ENCODE results near the gene PLA2G4F. TPM values are rescaled to one million over a fixed set of nuclear protein-coding genes. Genes with fewer than 3 reads are reported as not detected.
"Not testable (repeated sequence)": the region's sequence is repeated elsewhere in the genome, so short reads cannot be mapped to it uniquely, and the experiment has no call there.

The PLA2G4F gene
- polyA plus RNA-seq, 12 donors = 0.05 to 15.3 (median 0.26) TPM; not detected in 3

DNA sequence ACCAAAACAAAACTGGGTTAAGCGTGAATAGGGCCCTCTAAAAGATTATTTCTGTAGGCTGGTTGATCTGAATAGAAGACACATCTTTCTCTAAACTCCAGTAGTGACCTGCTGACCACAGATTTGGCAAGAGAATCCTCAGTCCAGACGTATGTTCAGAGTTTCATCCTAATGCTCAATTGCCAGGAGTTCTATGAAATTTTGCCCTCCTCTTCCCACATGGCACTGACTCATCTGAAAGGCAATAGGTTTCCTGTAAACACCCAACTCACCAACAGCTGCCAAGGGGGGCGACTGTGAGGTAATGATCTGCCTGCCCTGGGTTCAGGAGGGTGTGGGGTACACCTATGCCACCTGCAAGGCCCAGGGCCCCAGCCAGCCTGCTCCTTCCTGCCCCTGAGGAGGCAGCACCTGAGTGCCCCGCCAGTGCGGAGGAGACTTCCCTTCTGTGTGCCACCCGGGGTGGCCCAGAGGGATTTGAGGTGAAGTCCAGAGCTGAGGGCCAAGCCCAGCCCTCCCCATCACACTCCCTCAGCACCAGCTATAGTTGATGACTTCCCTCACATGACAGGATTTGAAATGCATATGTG lies 53.7 kb downstream of the PLA2G4F start:
- no peak for DNase-seq

DNA sequence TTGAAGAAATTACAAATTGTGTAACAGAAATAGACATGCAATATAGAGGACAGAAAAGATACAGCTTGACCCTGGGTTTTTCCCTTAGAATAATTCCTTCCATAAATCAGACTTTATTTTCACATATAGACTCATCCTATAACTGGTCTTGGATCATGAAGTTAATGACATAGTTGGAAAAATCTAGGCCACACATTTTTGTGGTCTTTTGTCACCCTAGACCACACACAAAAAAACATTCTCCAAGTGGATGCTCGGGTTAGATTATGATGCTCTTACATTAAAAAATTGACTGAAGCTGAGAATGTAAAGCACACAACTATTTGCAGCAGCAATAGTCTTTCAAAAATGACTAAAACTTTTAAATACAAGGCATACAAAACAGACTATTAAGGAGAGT lies 54.6 kb downstream of the PLA2G4F start:
- DNase-seq = no peak

GRCh38 chr15:42100021-42100800 lies 56.2 kb downstream of the PLA2G4F start:
- DNase-seq = no peak

DNA sequence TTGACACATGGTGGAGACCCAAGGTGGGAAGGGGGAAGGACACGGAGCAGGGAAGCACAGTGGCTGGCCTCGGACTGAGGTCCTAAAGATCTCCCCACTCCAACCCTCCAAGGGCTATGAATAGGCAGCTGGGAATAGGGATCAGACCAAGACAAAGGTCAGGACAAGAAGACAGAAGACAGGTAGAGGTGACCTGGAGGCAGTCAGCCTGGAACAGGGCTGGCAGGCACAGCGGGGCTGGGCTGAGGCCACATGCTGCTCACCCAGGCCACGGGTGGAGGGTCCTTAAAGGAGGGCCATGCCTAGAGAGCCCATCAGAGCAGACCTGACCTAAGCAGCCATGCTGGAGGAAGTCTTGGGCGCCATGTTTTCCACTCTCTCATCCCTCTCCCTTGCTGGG lies 59.4 kb downstream of the PLA2G4F start:
- DNase-seq = no peak

GRCh38 chr15:42094512-42094963 lies 61.9 kb downstream of the PLA2G4F start, which contains the start of gene PLA2G4D:
Gene PLA2G4D, minus strand, starts transcription at chr15:42094562. Its CDS starts 103 bp downstream, at chr15:42094459.
- no peak for DNase-seq

DNA sequence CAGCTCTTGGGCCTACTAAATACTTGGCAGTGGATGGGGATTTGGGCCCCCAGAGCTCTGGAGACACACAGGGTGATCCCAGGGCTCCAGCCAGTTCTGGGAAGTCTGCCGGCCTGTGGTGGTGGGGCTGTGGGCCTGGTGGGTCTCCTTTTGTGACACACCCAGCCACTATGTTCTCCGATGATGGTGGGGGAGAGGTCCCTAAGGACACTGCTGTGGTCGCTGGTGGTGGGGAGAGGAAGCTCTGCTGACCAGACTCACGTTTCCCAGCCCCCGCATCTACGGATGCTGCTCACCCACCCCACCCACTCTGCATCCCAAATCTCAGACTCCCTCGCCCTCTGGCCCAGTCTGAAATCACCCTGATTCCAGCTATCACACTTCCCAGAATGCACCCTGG lies 62.5 kb downstream of the PLA2G4F start:
- no peak for DNase-seq

DNA sequence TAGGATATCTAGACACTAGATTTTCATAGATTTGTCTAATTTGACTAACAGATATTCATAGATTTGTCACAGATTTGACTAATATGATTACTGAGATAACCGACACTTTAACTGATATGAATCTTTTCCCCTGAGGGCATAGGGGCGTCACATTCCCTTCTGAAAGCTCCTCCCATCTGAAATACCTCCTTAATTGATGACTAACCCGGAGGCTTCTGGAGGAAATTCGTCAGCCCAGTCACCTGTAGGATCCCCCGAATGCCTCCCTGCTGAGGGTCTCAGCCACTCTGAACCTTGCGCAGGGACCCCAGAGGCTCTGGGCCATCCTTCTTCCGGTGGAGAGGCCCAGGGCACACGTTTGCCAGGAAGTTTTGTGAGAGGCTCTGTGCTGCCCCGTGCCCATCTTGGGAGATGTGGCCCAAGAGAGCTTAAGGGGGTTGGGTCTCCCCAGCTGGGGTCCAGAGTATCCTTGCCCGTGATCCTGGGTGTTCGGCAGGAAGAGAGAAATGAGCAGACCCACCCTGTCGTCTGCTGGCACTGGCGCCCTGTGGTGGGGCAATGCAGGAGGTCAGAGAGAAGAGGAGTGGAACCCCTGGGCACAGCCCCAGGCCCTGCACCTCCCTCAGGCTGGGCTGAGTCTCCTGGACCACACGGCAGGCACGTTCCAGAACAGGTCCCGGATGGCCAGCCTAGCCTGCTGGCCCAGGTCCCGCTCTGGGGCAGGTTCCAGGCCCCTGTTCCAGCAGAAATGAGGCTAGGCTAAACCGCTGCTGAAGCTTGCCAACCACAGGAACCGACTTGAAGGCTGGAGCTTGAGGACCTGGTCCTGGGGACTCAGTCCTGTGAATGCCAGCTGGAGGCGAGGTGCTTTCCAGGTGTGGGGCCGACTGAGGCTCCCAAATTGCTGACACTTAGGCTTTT lies 63.8 kb downstream of the PLA2G4F start:
- DNase-seq = peak; percentile 41

DNA sequence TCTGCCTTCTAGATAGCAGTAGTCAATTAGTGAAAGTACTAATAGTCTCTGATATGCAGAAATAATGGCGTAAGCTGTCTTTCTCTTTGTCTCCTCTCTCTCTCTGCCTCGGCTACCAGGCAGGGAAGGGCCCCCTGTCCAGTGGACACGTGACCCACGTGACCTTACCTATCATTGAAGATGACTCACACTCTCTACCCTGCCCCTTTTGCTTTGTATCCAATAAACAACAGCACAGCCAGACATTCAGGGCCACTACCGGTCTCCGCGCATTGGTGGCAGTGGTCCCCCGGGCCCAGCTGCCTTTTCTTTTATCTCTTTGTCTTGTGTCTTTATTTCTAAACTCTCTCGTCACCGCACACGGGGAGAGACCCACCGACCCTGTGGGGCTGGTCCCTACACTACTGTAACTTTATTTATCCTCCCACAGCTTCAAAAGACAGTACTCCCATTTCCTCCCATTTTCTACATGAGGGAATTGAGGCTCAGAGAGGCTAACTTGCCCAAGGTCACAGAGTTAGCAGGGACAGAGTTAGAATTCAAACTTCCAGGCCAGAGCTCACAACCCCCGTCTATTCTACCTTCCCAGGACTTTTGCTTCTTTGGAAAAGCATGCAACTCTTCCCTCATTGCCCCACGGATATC lies 64.6 kb downstream of the PLA2G4F start:
- DNase-seq = not testable (repeated sequence)

DNA sequence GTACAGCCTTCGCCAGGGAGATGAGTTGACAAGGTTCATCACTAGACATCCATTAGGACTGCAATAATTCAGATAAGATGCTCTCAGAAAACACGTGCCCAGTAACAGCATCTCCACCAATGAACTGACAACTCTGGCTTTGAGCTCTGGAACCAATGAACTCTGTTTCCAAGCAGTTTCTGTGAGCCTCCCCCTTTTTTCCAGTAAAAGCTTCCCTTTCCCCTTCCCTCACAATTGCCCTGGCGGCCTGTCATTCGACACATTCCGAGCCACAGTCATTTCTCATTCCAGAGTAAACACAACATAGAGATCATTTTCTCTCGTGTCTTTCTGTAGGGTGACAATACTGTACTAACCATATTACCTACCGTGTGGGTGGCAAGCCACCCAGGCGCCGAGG lies 65.7 kb downstream of the PLA2G4F start:
- DNase-seq = no peak

- no peak for DNase-seq
These were observed 66.1 kb downstream of the PLA2G4F start for GRCh38 chr15:42090370-42090769.

DNA sequence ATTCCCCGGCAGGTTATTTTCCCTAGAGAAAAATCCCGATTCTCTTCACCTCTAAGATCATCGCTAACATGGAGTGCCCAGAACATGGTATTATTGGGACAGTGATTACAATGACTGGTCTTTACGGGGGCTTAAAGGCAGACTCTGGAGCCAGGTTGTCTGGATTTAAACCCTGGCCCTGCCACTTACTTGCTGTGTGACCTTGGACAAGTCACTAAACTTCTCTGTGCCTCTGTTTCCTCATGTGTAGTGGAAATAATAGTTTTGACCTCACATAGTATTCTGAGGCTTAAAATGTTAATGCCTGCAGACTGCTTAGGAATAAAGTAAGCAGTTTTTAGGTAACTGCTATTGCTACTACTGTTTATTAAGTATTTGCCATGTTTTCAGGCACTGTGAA lies 66.5 kb downstream of the PLA2G4F start:
- DNase-seq = no peak

Other genes starting within 250 kb of the PLA2G4F start
- 10 to 100 TPM in 11 of 12 donors, not detected in 1; 18.2 to 43.9 (median 30.3) TPM for gene EHD4, start 184.1 kb downstream of the PLA2G4F start, polyA plus RNA-seq (ENCODE audit: insufficient read length in 12 of 12)
- gene PLA2G4E, start 135.6 kb downstream of the PLA2G4F start, polyA plus RNA-seq (ENCODE audit: insufficient read length in 12 of 12) = 1 to 10 TPM in 9 of 12 donors, under 1 TPM in 1, not detected in 2; 0.68 to 3.5 (median 1.6) TPM
- gene PLA2G4D, start 62.1 kb downstream of the PLA2G4F start, polyA plus RNA-seq (ENCODE audit: insufficient read length in 12 of 12) = under 1 TPM in 10 of 12 donors, not detected in 2; 0.05 to 0.56 (median 0.12) TPM
- gene VPS39, start 51.7 kb upstream of the PLA2G4F start, polyA plus RNA-seq (ENCODE audit: insufficient read length in 12 of 12) = 10 to 100 TPM in 11 of 12 donors, not detected in 1; 38.4 to 69.2 (median 48.0) TPM
- 10 to 100 TPM in 11 of 12 donors, not detected in 1; 13.9 to 24.9 (median 17.8) TPM for gene GANC, start 116.6 kb upstream of the PLA2G4F start, polyA plus RNA-seq (ENCODE audit: insufficient read length in 12 of 12)
- 10 to 100 TPM in 11 of 12 donors, not detected in 1; 35.9 to 50.9 (median 43.7) TPM for gene TMEM87A, start 116.8 kb upstream of the PLA2G4F start, polyA plus RNA-seq (ENCODE audit: insufficient read length in 12 of 12)
- gene CAPN3, start 202.9 kb upstream of the PLA2G4F start, polyA plus RNA-seq (ENCODE audit: insufficient read length in 12 of 12) = 100 to 1,000 TPM; 137 to 558 (median 340) TPM

All from muscle of arm (tissue), 12 donors.